Measurements from ENCODE around the gene RPN1. TPM values are rescaled to one million over a fixed set of nuclear protein-coding genes. Genes with fewer than 3 reads are reported as not detected.

Gene RPN1
- total RNA-seq, 1 donor from 2014 or later = 283 TPM

DNA sequence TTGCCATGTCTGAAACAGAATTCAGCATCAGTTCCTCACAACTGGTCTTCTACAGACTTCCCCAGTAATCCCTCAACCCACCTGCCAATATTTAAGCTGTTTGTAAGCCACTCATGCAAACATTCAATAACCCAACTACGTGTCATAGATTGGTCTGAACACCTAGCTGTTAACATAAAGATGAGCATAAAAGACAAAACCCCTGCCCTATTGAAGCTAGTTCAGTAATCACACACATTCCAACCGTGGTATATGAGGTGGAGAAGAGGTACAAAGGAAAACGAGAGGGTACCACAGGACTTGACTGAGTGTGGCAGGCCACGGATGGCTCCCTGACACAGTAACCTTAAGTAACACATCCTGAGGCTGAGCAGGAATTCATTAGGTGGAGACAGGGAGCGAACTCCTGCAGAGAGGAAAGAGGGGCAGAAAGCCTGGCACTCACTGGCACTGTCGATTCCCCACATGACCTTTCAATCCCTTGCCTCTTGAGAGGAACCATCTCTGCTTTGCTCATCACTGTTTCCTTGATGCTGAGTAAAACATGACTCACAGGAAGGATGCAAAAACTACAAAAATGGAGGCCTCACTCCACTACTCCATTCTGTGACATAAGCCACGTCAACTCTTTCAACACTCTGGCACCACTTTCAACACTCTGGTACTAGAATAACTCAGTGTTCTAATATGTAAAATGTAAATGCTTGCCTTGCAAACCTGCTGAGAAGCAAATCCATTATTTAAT is 31.3 kb downstream of the RPN1 start:
- H3K27me3 ChIP-seq (ENCODE audit: insufficient read depth, low read length) = no peaks in the 10 kb centered on the region
- H3K4me3 Mint-ChIP-seq (ENCODE audit: unreplicated experiment) = peak overlapping the region; percentile 88
- peaks cover 27% of the 10 kb centered on the region for H3K36me3 ChIP-seq (ENCODE audit: insufficient read depth, low read length)
- H3K4me2 ChIP-seq (ENCODE audit: low read length) = peak overlapping the region; percentile 91
- peak; percentile 62 for DNase-seq (ENCODE audit: low read depth)
- H3K9ac ChIP-seq (ENCODE audit: low read length) = peak overlapping the region; percentile 85
- no peak overlapping the region for H2AFZ ChIP-seq (ENCODE audit: low read depth, low read length)
- H3K9me3 Mint-ChIP-seq (ENCODE audit: unreplicated experiment) = no peaks in the 10 kb centered on the region
- H3K36me3 Mint-ChIP-seq (ENCODE audit: low read depth, unreplicated experiment) = peaks cover 18% of the 10 kb centered on the region
- H3K4me1 Mint-ChIP-seq (ENCODE audit: low read depth, unreplicated experiment) = peaks cover 13% of the 10 kb centered on the region
- peaks cover 68% of the 10 kb centered on the region for H4K20me1 ChIP-seq (ENCODE audit: insufficient read depth, low read length)
- H3K27me3 Mint-ChIP-seq (ENCODE audit: low read depth, unreplicated experiment) = no peaks in the 10 kb centered on the region
- peaks cover 29% of the 10 kb centered on the region for H3K4me1 ChIP-seq (ENCODE audit: insufficient read depth, low read length)
- H3K27ac ChIP-seq (ENCODE audit: low read depth, low read length) = peak overlapping the region; percentile 71
- no peak overlapping the region for H3K4me3 ChIP-seq (ENCODE audit: insufficient read depth, low read depth, low read length)
- H3K27ac Mint-ChIP-seq (ENCODE audit: unreplicated experiment) = peak overlapping the region; percentile 84
- no peaks in the 10 kb centered on the region for H3K9me3 ChIP-seq (ENCODE audit: insufficient read depth, low read depth, low read length)
- TF ChIP-seq EZH2 (IDR thresholded peaks at IDR 0.05; ENCODE audit: insufficient read depth, low read length) = no peak
- no peak for TF ChIP-seq CTCF (IDR thresholded peaks at IDR 0.05; ENCODE audit: insufficient read depth, low read depth, low read length)
- FAIRE-seq = no peak
- peaks cover 75% of the 10 kb centered on the region for H3K79me2 ChIP-seq (ENCODE audit: insufficient read depth, low read length)

- Histone ChIP-seq H3K4me3 (ENCODE audit: insufficient read depth, low read depth, low read length) (peak overlapping the region; percentile 75), H3K36me3 (ENCODE audit: insufficient read depth, low read length) (peaks cover 23% of the 10 kb centered on the region), H3K9ac (ENCODE audit: low read length) (peak overlapping the region; percentile 85), H3K79me2 (ENCODE audit: insufficient read depth, low read length) (peaks cover 68% of the 10 kb centered on the region), H2AFZ (ENCODE audit: low read depth, low read length) (peak overlapping the region; percentile 60), H4K20me1 (ENCODE audit: insufficient read depth, low read length) (peaks cover 69% of the 10 kb centered on the region), H3K9me3 (ENCODE audit: insufficient read depth, low read depth, low read length) (no peaks in the 10 kb centered on the region), H3K27me3 (ENCODE audit: insufficient read depth, low read length) (no peaks in the 10 kb centered on the region), H3K4me1 (ENCODE audit: insufficient read depth, low read length) (peaks cover 29% of the 10 kb centered on the region), H3K4me2 (ENCODE audit: low read length) (peak overlapping the region; percentile 91), H3K27ac (ENCODE audit: low read depth, low read length) (peak overlapping the region; percentile 71)
- Mint-ChIP-seq H3K27me3 (ENCODE audit: low read depth, unreplicated experiment) (no peaks in the 10 kb centered on the region), H3K36me3 (ENCODE audit: low read depth, unreplicated experiment) (peaks cover 14% of the 10 kb centered on the region), H3K9me3 (ENCODE audit: unreplicated experiment) (no peaks in the 10 kb centered on the region), H3K4me3 (ENCODE audit: unreplicated experiment) (peak overlapping the region; percentile 88), H3K4me1 (ENCODE audit: low read depth, unreplicated experiment) (peaks cover 13% of the 10 kb centered on the region), H3K27ac (ENCODE audit: unreplicated experiment) (peak overlapping the region; percentile 58)
- TF ChIP-seq EZH2 (IDR thresholded peaks at IDR 0.05; ENCODE audit: insufficient read depth, low read length) (no peak), CTCF (IDR thresholded peaks at IDR 0.05; ENCODE audit: insufficient read depth, low read depth, low read length) (no peak)
- FAIRE-seq = no peak
- no peak for DNase-seq (ENCODE audit: low read depth)
These were observed 32.3 kb downstream of the RPN1 start for GRCh38 chr3:128618398-128618726.

All from astrocyte (in vitro differentiated cells and primary cell).